ENCODE results near the gene PYY. TPM values are rescaled to one million over a fixed set of nuclear protein-coding genes. Genes with fewer than 3 reads are reported as not detected.
A peak's percentile ranks its signal among the peaks of the same experiment; 100 is the strongest.
"Not testable (repeated sequence)": the region's sequence is repeated elsewhere in the genome, so short reads cannot be mapped to it uniquely, and the experiment has no call there.

Gene PYY
- total and polyA plus RNA-seq, 7 donors, result not detected

- intact Hi-C loops (cut with DNase I), result loop anchor here in 1 of 2 donors (10.0 kb wide), 1 partner anchor 220 kb away; no protein-coding TSS in a partner anchor
- ATAC-seq, result no peak
- 74 to 85% (median 75%) methylated on average over 12 of the region's 12 CpGs for WGBS, 3 donors
Observed at GRCh38 chr17:43945074-43945829, 8.5 kb downstream of the PYY start.

GRCh38 chr17:43942051-43942685 lies 11.6 kb downstream of the PYY start, which contains the start of gene PPY:
Gene PPY, minus strand, starts transcription at chr17:43942476. Its CDS starts 822 bp downstream, at chr17:43941654.
- Histone ChIP-seq H3K27ac (no peak within 1 kb of the TSS), H3K27me3 (ENCODE audit: insufficient read depth in 3 of 3, low read length in 2 of 3) (peaks cover 0 to 10% (median 4%) of the 10 kb centered on the region in 3 donors), H3K36me3 (ENCODE audit: insufficient read depth in 1 of 2, low read depth in 1 of 2) (no peaks in the 10 kb centered on the region), H3K4me1 (peaks cover 4% of the 10 kb centered on the region), H3K4me3 (no peak within 1 kb of the TSS), H3K9me3 (no peaks in the 10 kb centered on the region)
- DNase-seq (no peak), ATAC-seq (no peak)
- intact Hi-C loops (cut with DNase I), result loop anchor here (5.0 to 10.0 kb wide), 3 partner anchors 100 to 223 kb away; no protein-coding TSS in a partner anchor
- 82 to 85% (median 85%) methylated on average over 17 of the region's 17 CpGs for WGBS, 3 donors
- TF ChIP-seq CTCF (IDR thresholded peaks at IDR 0.05), result no peak

More at GRCh38 chr17:43945074-43945829, 8.5 kb downstream of the PYY start:
- H3K4me1 ChIP-seq, result no peaks in the 10 kb centered on the region
- no peaks in the 10 kb centered on the region for H3K36me3 ChIP-seq (ENCODE audit: insufficient read depth in 1 of 2, low read depth in 1 of 2)
- H3K27me3 ChIP-seq (ENCODE audit: insufficient read depth in 3 of 3, low read length in 2 of 3), result peaks cover 0 to 11% (median 1%) of the 10 kb centered on the region in 3 donors
- H3K4me3 ChIP-seq, result no peak overlapping the region
- H3K27ac ChIP-seq, result no peak overlapping the region
- no peaks in the 10 kb centered on the region for H3K9me3 ChIP-seq
- no peak for TF ChIP-seq CTCF (IDR thresholded peaks at IDR 0.05)
- DNase-seq, result no peak

DNA sequence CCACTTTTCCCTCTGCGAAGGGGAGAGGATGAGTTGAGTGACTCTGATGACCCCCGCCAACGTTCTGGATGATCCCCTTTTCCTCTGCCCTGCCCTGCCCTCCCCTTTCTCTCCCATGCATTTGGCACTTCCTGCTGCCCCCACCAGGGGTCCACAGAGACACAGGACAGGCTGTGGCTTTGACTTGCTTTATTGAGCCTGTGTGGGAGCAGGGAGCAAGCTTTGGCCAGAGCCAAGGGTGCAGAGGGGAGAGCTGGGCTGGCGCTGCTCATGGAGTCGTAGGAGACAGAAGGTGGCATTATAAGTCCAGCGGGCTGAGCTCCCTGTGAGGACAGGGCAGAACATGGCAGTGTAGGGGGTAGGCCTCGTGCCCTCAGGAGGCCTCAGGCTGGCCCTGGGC lies 13.1 kb downstream of the PYY start:
- H3K4me1 ChIP-seq, result peaks cover 4% of the 10 kb centered on the region
- DNase-seq, result no peak
- peaks cover 0 to 14% (median 4%) of the 10 kb centered on the region in 3 donors for H3K27me3 ChIP-seq (ENCODE audit: insufficient read depth in 3 of 3, low read length in 2 of 3)
- no peaks in the 10 kb centered on the region for H3K36me3 ChIP-seq (ENCODE audit: insufficient read depth in 1 of 2, low read depth in 1 of 2)
- intact Hi-C loops (cut with DNase I), result loop anchor here (5.0 to 10.0 kb wide), 3 partner anchors 102 to 224 kb away; no protein-coding TSS in a partner anchor
- 57 to 60% (median 59%) methylated on average over 7 of the region's 7 CpGs for WGBS, 3 donors
- no peak for ATAC-seq
- peak; percentile 19 for TF ChIP-seq CTCF (IDR thresholded peaks at IDR 0.05)
- H3K4me3 ChIP-seq, result no peak overlapping the region
- no peak overlapping the region for H3K27ac ChIP-seq
- H3K9me3 ChIP-seq, result no peaks in the 10 kb centered on the region

DNA sequence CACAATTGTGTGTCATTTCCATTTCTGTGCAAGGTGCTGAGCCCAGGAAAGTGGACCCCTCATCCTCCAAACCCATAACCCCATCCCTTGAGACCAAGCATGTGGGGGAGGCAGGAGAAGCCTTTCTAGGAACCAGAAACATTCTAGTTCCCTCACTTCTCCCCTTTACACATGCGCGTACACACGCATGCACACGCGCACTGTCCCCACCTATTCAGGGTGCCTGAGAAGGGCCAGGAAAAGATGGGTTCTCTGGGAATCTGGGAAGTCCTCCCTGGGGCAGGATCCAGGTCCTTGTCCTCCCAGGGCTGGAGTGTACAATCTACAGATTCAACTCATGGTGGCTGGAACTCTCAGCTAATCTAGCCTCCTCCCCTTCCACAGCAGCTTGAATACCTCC lies 13.9 kb downstream of the PYY start:
- H3K36me3 ChIP-seq (ENCODE audit: insufficient read depth in 1 of 2, low read depth in 1 of 2), result no peaks in the 10 kb centered on the region
- H3K27me3 ChIP-seq (ENCODE audit: insufficient read depth in 3 of 3, low read length in 2 of 3), result peaks cover 0 to 18% (median 4%) of the 10 kb centered on the region in 3 donors
- no peak for DNase-seq
- no peak overlapping the region for H3K27ac ChIP-seq
- peaks cover 4% of the 10 kb centered on the region for H3K4me1 ChIP-seq
- no peak overlapping the region for H3K4me3 ChIP-seq
- H3K9me3 ChIP-seq, result no peaks in the 10 kb centered on the region
- TF ChIP-seq CTCF (IDR thresholded peaks at IDR 0.05), result no peak
- ATAC-seq, result no peak
- WGBS, 3 donors, result 94 to 99% (median 94%) methylated on average over 5 of the region's 5 CpGs
- intact Hi-C loops (cut with DNase I), result loop anchor here (5.0 to 10.0 kb wide), 4 partner anchors 53 to 225 kb away; no protein-coding TSS in a partner anchor

- 92 to 98% (median 94%) methylated on average over 3 of the region's 3 CpGs for WGBS, 3 donors
- not testable (repeated sequence) for H3K36me3 ChIP-seq (ENCODE audit: insufficient read depth in 1 of 2, low read depth in 1 of 2); DNase-seq; H3K9me3 ChIP-seq; H3K27ac ChIP-seq; ATAC-seq; H3K4me3 ChIP-seq; H3K4me1 ChIP-seq
- intact Hi-C loops (cut with DNase I), result loop anchor here in 1 of 2 donors (5.0 kb wide), 1 partner anchor 52 kb away; no protein-coding TSS in a partner anchor
- peaks cover 0 to 18% (median 4%) of the 10 kb centered on the region in 3 donors for H3K27me3 ChIP-seq (ENCODE audit: insufficient read depth in 3 of 3, low read length in 2 of 3)
Observed at GRCh38 chr17:43939452-43939851, 14.3 kb downstream of the PYY start.

All from psoas muscle (tissue), 8 donors.